GM21825 (cell line): ENCODE measurements around the gene ADAMTSL2.

Experiments
- ATAC-seq: cut with Tn5 transposase; IDR thresholded peaks from one replicate; pipeline ENCODE4 v1.9.1; 2021; ENCODE audit warnings: mild to moderate bottlenecking, moderate library complexity; ENCODE audit not compliant: unreplicated experiment

Gene ADAMTSL2

GRCh38 chr9:133618726-133619125 lies 84.2 kb downstream of the ADAMTSL2 start:
- ATAC-seq: no peak

GRCh38 chr9:133619791-133620190 lies 85.3 kb downstream of the ADAMTSL2 start:
- ATAC-seq: no peak

GRCh38 chr9:133621725-133622267 lies 87.3 kb downstream of the ADAMTSL2 start:
- ATAC-seq: no peak

GRCh38 chr9:133622555-133622954 lies 88.1 kb downstream of the ADAMTSL2 start:
- no peak for ATAC-seq
